HG03060 (cell line): ENCODE data around the gene RPL38.

ENCODE experiments used
- ATAC-seq: cut with Tn5 transposase; IDR thresholded peaks from one replicate; pipeline ENCODE4 v1.9.1; 2021; ENCODE audit warnings: low read depth, moderate number of reproducible peaks; ENCODE audit not compliant: unreplicated experiment

RPL38 gene

DNA sequence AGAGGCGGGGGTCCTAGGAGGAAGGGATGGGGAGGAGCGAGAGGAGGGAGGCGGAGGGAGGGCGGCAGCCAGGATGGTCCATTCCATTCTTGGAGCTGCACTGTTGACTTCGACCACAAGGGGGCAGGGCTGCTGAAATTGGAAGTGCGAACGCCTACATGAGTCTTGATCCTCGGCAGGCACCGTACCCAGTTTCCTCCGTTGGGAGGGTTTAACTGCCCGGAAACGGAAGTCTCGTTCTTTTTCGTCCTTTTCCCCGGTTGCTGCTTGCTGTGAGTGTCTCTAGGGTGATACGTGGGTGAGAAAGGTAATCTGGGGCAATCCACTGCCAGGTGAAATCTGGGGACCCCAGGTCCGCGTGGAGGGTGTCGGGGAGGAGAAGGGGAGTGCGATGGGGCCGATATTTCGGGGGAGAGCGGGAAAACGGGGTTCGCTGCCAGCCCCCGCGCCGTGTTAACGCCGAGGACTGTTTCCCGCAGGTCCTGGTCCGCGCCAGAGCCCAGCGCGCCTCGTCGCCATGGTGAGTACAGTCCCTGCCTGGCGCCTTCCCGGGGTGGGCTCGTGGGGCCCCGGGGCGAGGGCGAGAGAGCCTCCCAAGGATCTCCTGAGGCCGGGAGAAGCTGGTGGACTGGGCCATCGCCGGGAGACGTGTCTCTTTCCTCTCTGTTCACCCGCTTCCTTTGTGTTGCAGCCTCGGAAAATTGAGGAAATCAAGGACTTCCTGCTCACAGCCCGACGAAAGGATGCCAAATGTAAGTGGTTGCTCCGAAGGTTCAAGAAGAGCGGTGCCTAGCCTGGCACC is at the start of gene RPL38:
Gene RPL38 (plus strand): TSS at position 240 of the 802 bp plus-strand sequence. CDS start 278 bp downstream, at position 518.
- ATAC-seq, result no peak

DNA sequence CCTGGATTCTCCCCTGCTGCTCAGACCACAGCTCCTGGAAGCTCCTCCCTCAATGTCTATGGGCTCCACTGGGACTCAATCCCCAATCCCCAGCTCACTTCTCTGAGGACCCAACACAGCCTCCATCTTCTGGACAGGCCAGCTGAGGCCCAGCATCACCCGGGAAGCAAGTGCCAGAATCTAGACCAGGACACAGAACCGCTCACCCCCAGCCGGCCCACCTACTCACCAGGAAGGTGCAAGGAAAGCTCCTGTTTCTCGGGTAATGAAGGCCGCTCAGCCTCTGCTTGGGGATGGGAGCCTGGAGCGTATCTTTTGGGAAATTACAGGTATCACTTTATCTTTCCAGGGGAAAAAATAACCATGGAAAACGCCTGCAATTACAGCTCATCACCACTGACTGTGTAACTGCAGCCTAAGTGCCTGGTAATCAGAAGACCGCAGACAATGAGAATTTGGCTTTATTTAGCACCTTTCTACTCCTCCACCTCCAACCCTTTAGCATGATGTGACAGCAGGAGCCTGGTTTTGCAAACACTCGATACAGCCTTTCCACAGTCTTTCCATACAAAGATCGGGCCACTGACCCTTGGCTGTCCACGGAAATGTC is 49.6 kb upstream of the RPL38 start:
- ATAC-seq, result no peak

DNA sequence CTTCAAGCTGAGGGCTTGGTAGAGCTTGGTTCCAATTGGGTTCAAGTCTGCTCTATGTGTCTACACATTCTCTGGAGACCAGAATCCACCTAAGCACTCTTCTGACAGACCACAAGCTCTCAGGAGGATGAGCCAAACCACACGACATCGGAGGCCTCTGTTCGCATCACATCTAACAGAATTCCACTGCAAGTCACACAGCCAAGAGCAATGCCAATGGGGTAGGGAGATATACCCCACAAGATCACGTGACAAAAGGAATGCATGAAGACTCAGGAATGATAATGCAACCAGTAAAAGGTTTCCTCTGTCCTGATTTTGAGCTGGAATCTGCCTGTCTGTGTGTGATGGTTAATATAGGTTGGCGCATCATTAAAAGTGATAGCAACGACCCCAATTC is 46.6 kb upstream of the RPL38 start:
- ATAC-seq, result no peak

DNA sequence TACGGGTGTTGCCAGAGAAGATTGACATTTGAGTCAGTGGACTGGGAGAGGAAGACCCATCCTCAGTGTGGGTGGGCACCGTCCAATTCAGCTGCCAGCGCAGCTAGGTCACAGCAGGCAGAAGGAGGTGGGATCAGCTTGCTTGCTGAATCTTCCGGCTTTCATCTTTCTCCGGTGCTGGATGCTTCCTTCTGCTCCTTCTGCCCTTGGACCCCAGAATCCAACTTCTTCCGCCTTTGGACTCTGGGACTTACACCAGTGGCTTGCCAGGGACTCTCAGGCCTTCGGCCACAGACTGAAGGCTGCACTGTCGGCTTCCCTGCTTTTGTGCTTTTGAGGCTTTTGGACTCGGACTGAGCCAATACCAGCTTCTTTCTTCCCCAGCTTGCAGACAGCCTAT is 46.1 kb upstream of the RPL38 start:
- ATAC-seq, result no peak

DNA sequence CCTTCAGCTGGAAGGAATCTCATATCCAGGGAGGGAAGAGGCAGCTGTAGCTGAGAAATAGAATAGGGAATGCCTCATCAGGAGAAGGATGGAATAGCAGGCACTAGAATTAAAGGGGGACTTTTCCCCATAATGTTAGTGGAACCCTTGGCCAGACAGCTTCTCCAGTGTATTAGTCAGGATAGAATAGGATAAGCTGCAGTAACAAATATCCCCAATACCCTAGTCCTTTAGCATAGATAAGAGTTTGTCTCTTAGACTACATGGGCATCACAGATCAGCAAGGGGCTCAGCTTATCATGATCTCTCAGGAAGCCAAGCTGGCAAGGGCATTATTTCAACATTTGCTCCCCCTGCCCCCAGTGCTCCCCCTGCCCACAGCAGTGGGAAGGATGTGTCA is 44.7 kb upstream of the RPL38 start:
- ATAC-seq, result no peak

DNA sequence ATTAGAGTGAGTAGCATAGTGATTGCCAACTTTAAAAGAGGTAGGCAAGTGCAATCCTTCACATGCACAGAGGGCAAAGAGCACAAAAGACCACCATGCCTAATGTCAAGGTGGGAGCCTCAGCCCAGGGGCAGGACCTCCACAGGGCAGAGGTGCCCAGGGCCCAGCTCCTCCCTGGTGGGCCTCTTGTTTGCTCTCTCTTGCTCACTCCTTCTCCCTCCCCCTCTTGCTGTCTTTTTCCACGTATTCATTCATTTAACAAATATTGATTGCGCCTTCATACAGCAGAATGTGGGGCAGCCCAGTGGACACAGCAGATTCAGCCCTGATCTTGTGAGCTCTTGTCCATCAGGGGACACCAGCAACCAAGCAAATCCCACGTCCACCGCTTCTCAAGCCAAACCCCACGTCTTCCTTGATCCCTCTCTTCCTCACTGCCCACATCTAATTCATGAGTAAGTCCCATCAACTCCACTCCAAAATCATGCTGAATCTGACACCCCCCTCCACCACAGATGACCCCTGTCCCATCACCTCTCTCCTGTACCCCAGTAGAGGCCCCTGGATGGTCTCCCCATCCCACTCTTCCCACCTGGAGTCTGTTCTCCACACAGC is 44.1 kb upstream of the RPL38 start:
- ATAC-seq, result no peak

DNA sequence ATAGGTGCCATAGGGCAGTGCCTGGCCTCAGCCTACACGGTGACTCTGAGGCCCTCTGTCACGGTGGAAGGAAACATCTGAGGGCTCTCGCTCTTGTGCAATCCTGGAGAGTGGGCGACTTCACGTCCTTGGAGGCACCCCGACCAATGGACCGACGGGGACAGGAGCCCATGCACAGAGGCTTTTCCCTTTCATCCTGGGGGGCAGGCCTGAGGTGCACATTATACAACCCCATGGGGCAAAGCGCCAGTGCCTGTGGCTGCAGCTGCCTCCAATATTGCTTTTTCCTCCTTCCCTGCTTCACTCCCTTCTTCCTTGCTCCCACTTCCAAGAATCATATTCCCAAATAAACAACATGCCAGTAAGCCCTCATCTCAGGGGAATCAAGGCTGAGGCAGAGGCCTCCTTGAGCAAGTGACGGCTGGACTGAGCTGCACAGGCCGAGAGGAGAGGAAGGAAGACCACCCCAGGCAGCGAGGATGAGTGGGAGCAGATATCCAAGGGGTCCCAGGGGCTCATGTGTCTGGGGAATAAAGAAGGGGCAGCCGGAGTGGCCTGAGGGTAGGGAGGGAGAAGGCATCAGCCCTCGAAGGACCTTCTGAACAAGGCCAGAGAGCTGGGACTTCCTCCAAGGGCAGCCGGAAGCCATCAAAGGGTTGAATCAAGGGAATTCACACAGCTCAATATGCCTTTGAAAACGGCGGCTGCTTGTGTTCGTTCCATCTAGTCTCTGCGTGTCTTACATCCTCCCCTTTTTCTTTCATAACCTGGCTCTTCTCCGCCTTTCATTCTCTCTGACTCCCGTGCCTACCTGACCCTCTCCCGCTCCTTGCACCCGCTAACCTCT is 42.6 kb upstream of the RPL38 start:
- ATAC-seq, result no peak

DNA sequence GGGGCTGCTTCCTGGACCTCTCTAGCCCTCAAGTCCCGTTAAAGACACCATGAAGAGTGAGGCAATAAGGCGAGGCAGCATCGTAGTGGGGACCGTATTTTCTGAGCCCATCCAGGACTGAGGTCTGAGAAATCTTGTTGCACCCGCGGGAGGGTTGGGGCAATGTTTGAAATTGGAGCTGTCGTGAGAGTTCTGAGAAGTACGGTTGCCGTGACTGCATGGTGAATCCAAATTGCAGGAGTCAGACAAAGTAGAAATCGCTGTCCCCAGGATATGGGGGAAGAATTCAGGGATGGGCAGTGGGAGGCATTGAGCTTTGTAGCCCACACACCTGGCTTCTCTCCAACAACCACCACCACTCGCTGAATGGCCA is 42.0 kb upstream of the RPL38 start:
- ATAC-seq, result no peak

DNA sequence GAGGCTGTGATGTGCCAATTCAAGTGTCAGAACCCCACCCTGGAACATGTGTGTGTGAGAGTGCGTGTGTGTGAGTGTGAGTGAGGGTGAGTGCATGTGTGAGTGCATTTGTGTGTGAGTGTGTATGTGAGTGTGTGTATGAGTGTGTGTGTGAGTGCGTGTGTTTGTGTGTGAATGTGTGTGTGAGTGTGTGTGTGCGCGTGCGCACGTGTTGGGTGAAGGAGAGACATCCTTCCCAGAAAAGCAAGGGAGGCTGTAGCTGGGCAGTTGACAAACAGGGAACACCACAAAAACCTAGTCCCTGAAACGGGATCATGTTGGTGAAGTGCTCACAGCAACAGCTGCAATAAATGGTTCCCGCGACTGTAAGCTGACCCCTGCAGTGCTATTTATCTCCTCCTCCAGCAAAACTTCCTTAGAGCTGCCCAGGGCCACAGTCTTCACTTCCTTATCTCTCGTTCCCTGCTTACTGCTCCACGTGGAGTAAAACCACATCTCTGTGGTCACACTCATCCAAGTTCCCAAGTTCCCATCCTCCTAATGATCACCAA is 40.1 kb upstream of the RPL38 start:
- ATAC-seq, result no peak

DNA sequence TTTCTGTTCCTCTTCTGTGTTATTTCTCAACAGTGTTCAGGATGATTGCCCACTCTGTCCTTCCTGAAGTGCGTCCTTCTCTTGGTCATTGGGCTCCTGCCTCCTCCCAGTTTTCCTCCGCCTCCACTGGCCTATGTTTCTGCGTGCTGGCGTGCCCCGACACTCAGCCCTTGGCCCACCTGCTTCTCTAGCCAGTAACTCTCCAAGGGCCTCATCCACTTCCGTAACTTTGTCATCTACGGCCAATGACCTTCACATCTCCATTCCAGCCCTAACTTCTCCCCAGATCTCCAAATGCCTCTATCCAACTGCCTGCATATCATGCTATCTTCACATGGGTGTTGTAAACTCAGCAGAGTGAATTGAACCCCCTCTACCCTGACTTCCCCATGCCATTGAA is 39.6 kb upstream of the RPL38 start:
- no peak for ATAC-seq

DNA sequence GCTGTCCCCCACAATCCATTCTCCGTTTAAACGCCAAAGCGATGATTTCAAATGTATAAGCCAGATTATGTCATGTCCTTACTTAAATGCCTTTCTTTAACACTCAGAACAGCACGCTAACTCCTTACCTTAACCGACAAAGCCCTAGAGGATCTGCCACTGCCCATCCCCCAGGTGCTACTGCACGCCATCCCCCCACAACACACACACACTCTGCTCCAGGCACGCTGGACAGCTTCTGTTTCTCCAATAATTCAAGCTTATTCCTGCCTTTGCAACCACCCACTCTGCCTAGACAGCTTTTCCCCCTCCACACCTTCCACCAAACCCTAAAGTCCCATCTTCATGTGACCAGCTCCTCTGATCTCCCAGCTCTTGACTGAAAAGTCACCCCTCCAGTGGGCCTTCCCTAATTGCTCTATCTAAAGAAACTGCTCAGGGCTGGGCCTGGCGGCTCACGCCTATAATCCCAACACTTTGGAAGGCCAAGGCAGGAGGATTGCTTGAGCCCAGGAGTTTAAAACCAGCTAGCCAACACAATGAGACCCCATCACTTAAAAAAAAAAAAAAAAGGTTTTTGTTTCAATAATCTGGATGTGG is 38.9 kb upstream of the RPL38 start:
- no peak for ATAC-seq

DNA sequence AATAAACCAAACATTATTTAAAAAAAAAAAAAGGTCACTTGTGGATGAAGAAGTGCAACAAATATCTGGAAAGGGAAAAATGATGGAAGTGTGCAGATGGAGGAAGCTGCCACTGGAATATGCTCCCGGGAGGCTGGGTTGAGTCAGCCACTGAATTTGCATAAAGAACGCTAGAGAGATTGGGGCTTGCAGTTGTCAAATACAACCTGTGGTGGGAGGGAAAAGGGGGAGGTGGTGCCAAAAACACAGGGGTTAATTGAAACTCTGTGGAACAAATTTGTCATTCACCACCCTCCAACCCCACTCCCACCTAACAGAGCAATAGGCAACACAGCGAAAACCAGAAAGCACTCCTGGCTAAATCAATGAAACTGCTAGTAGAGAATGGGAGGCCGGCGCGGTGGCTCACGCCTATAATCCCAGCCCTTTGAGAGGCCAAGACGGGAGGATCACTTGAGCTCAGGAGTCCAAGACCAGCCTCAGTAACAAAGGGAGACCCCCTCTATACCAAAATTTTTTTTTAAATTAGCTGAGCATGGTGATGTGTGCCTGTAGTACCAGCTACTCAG is 37.6 kb upstream of the RPL38 start:
- no peak for ATAC-seq

DNA sequence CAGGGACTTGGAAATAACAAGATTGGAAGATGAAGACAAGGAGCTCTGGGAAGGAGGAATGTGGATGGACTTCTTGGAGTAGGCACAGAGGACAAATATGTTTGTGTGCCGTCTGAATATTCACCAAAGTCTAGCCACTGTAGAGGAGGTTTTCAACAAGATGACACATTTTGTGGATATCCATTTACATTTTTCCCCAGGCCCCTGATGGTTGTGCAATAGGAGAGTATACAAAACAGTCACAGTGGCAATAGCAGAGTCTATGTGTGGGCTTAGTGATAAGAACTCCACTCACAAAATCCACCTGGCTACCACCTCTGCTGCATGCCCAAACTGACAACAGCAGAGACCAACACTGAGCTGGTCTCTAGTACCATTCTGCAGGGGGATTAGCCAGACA is 32.6 kb upstream of the RPL38 start:
- no peak for ATAC-seq

DNA sequence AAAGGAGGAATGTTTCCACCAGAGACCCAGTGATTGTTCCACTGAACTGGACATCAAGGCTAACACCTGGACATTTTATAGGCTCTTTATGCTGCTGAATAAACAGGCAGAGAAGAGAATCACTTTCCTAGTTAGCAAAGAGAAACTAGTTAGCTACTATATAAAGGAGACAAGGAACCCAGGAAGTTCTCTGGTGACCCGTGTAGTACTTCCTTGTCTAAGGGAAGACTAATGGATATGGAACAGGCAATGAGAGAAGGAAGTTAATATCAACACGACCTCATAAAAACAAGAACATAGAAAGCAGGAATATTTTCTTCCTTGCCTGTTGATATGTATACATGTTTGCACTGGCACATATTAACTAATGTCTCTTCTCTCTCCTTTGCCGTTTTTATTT is 30.8 kb upstream of the RPL38 start:
- no peak for ATAC-seq

DNA sequence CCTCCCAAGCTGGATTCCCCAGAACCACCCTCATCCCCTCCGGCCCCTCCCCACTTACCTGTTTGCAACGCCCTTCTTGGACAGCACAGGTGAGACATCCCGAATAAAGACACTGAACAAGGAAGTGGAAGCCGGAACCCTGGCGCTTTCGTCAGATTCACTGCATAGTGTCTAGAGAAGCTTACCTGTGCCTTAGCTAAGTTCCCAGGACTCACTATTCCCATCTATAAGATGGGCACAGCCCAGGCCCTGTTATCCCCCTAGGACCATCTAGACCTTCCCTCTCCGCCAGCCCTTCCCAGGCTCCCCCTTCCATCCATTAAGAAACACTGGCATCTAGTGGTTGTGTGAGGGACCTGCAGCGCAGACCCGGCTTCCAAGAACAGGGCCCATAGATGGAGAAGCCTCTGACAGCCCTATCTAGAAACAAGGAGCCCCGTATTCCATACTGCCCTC is 26.9 kb upstream of the RPL38 start:
- no peak for ATAC-seq

DNA sequence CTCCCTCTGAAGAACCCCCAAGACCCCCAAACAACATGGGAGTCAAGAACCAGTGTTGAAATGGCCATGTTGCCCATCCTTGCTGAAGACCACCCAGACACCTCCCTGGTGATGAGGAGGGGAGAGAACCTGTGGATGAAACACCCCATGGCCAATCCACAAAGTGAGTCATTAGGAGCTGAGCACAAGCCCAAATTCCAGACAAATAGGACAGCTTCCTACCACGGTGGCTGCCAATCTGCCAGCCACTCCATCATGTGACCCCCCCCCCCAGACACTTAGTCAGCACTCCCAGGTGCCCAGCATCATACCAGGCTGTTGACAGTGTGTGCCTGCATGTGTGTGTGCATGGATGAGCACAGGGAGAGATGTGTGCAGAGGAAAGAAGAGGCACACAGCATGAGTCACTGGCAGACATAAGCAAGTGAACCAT is 26.4 kb upstream of the RPL38 start:
- no peak for ATAC-seq

DNA sequence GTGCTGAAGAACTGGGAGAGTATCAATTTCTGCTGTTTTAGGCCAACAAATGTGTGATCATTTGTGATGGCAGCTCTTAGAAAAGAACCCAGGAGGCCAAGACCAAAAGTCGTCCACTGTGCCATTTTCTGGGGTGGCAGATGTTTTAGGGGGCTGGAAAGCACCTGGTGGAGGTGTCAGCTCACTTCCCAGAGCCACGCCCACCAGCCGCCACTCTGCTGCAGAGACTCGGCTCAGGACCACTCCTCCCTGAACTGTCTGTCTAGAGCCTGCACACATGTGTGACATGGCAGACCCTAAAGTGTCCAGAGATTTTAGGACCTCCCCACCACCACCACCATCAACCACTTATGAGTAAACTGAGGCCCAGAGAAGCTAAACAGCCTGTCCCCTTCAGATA is 23.9 kb upstream of the RPL38 start:
- ATAC-seq, result no peak

DNA sequence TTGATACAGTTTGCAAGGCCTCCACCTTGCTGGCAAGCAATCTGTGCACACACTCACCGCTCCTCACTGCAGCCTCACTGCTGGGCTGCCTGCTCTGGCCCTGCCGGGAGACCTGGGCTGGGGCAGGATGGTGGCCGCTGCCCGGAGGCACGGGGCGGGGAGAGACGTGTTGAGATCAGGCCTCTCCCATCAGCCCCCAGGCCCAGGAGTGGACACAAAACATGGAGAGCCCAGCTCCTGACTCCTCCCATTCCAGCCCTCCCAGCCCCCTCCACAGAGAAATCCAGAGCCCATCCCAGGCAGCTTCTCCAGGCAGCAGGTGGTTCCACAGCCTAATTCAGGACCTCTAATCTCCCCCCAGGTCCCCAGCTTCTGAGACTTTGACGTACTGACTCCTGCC is 23.1 kb upstream of the RPL38 start:
- ATAC-seq, result no peak

DNA sequence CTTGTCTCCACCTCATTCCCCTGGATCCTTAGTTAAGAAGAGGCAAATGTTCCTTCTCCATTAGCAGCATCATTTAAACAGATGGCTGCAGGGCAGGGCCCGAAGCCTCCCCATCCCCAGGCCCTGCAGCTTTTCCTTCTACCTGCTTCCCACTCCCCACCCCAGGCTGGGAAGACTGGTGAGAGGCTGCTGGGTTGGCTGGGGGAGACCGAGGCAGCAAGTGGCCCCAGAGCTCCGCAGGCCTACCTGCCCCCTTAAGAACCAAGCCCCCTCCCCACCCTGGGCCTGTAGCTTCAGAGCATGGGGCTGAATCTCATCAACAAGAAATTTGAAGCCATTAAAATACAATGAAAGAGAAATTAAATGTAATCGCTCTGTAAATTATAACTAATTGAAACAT is 22.1 kb upstream of the RPL38 start:
- ATAC-seq, result no peak
